Measurements from ENCODE around the gene MAPK7. TPM values are rescaled to one million over a fixed set of nuclear protein-coding genes. Genes with fewer than 3 reads are reported as not detected.

MAPK7 gene
- total RNA-seq, 1 experiment from 2014 or later: 6.0 TPM

DNA sequence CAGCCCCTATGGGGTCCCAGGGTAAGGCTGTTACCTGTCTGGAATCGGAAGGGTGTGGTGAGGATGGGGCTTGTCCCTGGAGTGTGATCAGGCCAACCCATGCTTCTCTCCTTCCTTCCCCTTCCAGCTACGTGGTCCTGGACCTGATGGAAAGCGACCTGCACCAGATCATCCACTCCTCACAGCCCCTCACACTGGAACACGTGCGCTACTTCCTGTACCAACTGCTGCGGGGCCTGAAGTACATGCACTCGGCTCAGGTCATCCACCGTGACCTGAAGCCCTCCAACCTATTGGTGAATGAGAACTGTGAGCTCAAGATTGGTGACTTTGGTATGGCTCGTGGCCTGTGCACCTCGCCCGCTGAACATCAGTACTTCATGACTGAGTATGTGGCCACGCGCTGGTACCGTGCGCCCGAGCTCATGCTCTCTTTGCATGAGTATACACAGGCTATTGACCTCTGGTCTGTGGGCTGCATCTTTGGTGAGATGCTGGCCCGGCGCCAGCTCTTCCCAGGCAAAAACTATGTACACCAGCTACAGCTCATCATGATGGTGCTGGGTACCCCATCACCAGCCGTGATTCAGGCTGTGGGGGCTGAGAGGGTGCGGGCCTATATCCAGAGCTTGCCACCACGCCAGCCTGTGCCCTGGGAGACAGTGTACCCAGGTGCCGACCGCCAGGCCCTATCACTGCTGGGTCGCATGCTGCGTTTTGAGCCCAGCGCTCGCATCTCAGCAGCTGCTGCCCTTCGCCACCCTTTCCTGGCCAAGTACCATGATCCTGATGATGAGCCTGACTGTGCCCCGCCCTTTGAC lies 2.4 kb downstream of the MAPK7 start:
- DNase-seq (ENCODE audit: low read depth): no peak

DNA sequence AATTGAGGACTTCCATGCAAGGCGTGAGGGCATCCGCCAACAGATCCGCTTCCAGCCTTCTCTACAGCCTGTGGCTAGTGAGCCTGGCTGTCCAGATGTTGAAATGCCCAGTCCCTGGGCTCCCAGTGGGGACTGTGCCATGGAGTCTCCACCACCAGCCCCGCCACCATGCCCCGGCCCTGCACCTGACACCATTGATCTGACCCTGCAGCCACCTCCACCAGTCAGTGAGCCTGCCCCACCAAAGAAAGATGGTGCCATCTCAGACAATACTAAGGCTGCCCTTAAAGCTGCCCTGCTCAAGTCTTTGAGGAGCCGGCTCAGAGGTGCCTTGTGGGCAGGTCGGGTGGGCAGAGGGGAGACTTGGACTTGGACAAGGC lies 3.1 kb downstream of the MAPK7 start:
- DNase-seq (ENCODE audit: low read depth): no peak

DNA sequence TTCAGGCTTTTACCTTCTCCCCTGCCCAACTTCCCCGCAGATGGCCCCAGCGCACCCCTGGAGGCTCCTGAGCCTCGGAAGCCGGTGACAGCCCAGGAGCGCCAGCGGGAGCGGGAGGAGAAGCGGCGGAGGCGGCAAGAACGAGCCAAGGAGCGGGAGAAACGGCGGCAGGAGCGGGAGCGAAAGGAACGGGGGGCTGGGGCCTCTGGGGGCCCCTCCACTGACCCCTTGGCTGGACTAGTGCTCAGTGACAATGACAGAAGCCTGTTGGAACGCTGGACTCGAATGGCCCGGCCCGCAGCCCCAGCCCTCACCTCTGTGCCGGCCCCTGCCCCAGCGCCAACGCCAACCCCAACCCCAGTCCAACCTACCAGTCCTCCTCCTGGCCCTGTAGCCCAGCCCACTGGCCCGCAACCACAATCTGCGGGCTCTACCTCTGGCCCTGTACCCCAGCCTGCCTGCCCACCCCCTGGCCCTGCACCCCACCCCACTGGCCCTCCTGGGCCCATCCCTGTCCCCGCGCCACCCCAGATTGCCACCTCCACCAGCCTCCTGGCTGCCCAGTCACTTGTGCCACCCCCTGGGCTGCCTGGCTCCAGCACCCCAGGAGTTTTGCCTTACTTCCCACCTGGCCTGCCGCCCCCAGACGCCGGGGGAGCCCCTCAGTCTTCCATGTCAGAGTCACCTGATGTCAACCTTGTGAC lies 3.6 kb downstream of the MAPK7 start:
- no peak for DNase-seq (ENCODE audit: low read depth)

DNA sequence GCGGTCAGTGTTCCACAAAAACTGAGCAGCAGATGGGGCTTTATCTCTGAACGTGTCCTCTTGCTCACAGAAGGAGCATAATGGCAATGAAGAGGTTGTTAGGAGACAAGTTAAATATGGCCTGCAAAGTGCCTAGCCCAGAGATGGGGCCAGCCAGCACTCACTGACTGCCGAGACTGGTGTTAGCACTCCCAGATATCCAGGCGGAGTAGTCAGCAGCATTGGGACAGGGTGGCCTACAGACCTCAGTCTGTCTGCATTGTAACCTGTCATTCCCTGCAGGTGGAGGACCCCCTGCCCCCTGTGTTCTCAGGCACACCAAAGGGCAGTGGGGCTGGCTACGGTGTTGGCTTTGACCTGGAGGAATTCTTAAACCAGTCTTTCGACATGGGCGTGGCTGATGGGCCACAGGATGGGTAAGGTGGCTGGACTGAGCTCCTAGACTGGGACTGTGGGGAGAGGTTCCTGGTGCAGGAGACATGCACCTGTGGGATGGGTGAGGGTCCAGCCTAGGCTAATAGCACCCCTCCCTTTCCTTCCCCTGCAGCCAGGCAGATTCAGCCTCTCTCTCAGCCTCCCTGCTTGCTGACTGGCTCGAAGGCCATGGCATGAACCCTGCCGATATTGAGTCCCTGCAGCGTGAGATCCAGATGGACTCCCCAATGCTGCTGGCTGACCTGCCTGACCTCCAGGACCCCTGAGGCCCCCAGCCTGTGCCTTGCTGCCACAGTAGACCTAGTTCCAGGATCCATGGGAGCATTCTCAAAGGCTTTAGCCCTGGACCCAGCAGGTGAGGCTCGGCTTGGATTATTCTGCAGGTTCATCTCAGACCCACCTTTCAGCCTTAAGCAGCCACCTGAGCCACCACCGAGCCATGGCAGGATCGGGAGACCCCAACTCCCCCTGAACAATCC lies 4.5 kb downstream of the MAPK7 start:
- DNase-seq (ENCODE audit: low read depth): no peak

DNA sequence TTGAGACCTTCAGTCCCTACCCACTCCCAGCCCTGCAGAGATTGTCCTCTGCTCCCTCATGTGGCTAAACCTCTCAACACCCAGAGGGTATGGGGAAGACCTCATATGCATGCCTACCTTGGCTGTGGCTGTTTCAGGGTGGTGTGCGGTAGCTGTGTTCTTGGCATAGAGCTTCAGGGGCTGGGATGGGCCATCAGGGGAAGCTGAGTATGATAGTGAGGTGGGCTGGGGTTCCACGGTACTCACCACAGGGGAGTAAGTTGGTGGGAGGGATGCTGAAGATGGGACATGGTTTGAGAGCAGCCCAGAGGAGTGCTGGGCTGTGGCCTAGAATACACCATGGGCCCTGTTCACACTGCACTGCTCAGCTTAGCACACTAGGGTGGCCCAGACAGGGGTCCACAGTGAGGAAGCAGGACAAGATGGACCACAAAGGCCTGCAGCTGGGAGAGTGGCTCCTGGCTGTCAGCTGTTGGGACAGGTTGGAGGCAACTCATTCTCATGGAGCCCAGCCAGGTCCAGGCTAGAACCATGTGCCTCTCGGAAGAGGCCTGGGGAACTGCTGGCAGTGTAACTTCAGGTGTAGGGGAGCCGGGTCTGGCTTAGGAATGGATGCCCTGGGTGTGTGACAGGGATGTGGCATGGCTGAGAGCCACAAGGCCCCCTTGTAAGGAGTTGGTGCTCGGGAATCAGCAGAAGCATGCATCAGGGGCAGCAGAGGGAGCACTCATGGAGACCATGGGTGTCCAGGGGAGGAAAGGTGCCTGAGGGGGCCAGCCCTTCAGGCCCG lies 5.6 kb downstream of the MAPK7 start:
- no peak for DNase-seq (ENCODE audit: low read depth)

DNA sequence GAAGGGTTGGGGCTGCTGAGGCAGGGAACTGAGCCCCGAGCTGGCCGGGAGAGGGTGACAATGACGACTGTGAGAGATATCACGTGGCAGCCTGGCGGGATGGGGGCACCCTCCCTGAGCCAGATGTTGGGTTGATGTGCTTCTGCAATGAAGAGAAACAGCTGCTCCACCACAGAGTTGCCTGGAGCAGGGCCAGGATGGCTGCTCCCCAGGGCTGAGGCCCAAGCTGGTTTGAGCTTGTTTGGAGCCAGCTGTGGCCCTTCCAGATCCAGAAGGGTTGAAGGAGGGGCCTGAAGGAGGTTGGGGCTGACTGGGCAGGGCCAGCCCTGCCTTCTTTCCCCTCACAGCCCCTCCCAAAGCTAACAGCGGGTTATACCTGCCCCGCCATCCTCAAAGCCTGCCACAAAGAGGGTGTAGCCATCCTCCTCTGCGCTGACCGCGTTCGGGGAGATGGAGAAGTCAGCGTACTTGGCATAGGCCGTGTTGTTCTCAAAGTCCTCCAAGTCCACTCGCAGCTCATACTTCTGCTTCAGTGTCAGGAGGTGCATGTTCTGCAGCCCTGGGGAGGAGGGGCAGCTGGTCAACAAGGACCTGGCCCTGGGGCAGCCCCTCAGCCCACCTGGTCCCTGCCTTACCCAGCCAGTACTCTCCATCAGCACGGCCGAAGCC lies 6.6 kb downstream of the MAPK7 start:
- peak; percentile 46 for DNase-seq (ENCODE audit: low read depth)

DNA sequence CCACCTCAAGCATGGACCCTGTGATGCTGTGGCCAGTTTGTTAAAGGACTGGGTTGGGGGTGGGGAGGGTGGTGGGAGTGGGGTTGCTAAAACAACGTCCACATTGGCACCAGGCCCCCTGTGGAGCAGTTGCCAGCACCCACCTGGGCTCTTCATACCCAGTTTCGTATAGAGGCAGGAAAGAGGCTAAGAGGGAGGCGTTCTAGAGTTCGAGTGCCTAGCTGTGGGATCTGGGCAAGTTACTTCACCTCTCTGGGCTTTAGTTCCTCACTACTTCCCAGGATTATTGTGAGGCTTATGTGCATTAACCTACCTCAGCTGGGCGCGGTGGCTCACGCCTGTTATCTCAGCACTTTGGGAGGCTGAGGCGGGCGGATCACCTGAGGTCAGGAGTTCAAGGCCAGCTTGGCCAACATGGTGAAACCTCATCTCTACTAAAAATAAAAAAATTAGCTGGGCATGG lies 7.3 kb downstream of the MAPK7 start:
- no peak for DNase-seq (ENCODE audit: low read depth)

DNA sequence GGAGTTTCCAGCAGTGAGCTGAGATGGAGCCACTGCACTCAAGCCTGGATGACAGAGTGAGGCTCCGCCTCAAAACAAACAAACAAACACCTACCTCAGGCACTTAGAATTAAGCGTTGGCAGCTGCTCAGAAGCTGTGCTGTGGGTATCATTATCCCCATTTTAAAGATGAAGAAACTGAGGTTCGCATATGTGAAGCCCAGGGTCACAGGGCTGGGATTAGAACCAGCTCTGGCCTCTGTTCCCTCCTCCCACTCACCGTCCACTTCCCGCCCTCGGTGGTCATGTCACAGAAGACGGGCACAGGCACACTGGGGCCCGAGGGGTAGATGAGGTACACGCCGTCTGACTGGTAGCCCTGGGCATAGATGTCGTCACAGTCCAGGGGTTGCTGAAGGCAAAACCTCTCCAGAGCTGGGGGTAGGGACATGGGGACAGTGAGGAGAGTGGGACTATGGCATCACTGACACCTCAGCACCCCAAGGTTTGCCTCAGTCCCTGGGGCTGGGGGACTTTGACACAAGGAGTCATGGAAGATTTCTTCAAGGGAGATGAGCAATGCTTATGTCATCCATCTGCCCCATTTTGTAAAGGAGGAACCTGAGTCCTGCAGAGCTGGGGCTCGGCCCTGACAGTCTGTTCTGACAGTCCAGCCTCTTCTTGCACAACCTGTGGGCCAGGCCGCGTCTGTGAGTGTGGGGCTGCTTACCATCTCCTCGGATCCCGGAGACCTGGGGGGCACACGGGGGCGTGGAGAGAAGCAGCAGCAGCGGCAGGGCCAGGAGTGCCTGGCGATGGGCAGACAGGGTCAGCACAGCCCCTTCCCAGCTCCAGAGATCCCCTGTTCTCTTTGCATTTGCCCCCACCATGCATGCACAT lies 8.0 kb downstream of the MAPK7 start:
- DNase-seq (ENCODE audit: low read depth): peak; percentile 60

DNA sequence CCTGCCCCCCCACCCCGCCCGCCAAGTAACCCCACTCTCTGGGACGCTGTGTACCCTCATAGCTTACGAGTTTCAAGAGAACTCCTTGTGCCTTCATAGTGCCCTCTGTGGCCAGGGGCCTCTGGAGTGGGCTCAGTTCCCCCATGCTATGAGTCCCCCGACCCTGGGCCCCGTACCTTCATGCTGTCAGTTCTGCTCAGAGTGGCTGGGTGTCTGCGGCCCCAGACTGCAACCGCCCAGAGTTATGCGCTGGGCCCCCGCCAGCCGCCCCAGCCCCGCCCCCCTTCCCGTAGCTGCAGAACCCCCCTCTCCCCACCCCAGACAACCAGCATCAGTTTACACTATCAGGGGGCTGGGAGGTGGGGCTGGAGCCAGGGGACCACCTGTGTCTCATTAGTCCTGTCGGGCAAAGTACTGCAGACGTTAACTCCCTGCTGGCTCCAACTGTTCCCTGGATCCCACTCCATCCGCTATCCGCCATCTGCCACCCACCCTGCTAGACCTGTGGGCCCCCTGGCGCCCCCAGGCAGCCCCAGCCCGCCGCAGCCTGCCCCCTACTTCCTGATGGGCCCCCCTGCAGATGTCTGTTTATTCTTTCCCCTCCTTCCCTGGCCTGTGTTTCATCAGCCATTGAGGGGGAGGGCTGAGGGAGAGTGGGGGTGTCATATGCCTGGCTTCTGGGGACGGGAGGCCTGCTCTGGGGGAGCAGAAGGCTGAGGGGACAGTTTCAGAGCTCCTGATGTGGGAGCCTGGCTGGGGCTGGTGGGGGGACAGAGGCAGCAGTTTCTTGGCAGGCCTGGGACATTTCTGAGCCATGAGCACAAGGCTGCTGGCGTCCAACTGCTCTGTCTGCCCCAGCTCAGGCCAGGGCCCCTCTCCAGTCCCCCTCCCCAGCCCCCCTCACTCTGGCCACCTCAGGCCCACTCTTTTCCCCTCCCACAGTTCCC lies 8.9 kb downstream of the MAPK7 start, which contains the start of gene MFAP4:
Gene MFAP4, minus strand, starts transcription at position 217 of the 947 bp plus-strand sequence. Its CDS starts 35 bp downstream, at position 182.
- DNase-seq (ENCODE audit: low read depth): no peak

DNA sequence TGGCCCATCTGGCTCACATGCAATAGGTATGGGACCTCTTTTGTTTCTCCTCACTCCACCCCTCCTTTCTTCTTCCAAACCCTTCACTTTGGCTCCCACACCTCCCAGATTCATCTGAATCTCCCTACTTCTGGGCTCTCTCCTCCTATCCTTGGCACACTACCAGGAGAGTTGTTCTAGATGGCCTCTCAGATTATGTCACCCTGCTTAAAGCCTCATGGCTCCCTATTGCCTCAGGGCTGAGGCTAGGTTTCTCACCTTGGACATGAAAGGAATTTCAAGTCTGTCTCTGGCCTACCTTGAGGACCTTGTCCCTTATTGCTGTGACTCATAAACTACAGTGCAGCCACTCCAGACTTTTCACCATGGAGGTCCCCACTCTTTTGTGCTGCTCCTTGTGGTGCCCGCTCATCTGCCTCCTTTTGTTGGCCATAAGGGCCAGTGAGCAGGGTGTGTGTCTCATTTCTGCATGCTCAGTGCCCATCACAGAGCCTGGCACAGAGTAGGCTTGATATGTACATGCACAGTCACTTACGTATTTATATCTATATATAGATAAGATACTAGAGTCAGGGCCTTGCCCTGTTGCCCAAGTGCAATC lies 9.7 kb downstream of the MAPK7 start:
- DNase-seq (ENCODE audit: low read depth): no peak

DNA sequence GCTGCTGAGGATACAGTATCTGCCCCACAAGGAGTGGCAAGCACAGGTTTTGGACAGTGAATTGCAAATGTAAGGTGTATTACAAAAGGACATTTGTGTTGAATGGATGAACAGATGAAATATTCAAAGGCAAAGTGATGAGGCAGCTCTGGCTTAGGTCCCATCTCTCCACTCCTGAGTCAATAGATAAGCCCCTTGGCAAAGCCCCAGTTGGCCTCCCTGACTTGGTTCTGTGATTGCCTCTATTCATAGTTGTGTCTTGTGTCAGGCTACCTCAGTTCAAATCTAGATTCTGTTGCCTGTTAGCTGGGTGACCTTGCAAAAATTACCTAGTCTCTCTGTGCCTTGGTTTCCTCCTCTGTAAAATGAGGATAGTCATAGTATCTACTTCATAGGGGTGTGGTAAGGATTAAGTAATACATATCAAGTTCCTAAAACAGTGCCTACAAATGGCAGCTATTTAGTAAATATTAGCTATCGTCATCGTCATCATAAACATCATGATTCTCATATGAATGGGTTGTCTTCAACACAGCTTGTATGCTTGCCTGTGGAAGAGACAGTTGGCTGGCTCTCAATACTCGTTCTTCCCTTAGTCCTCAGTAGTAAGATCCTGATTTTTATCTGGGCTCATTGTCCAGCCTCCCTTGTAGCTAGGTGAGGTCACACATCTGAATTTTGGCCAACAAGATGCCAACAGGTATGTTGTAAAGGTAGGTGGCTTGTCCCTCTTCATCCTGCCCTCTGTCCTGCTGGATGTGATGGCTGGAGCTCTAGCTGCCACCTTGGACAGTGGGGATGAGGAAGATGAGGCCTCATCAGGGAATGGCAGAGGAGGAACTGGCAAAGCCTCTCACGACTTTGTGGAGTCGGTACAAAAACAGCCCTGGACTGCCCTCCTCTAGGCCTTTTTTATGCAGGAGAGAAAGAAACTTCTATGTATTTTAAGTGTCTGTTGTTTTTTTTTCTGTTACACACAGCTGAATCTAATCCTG lies 10.8 kb downstream of the MAPK7 start:
- DNase-seq (ENCODE audit: low read depth): no peak

DNA sequence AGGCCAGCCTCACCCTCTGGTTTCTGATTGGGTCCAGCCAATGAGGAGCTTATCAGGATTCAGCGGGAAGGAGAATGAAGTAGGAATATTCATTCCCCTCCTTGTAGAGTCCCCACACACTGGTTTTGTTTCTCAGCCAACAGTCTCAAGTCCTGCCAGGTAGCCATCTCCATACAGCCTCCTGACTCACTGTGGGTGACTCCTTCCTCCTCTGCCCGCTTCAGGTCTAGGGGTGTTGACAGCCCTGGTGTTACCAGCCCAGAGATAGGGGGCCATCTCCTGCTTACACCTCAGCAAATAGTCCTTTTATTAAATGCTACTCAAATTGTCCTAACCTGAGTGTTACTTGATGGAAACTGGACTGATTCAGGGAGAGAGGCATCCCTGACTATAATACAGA lies 12.7 kb downstream of the MAPK7 start:
- no peak for DNase-seq (ENCODE audit: low read depth)

DNA sequence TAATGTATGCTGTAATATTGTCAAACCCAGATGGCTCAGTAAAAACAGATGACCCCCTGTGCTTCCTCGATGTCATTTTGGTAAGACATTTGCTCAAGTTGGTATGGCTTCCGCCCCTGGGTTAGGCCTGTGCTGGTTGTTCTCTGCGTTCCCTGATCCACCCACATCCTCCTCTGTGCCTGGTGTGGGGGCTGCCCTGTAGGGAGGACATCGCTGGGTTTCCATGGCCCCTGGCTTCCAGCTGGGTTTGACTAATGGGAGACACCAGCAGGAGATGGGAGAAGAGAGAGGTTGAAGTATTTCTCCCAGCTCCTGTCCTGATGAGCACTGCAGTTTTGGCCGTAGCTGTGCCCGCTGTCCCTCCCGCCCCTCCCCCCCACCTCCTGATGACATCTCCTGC lies 13.1 kb downstream of the MAPK7 start:
- no peak for DNase-seq (ENCODE audit: low read depth)

DNA sequence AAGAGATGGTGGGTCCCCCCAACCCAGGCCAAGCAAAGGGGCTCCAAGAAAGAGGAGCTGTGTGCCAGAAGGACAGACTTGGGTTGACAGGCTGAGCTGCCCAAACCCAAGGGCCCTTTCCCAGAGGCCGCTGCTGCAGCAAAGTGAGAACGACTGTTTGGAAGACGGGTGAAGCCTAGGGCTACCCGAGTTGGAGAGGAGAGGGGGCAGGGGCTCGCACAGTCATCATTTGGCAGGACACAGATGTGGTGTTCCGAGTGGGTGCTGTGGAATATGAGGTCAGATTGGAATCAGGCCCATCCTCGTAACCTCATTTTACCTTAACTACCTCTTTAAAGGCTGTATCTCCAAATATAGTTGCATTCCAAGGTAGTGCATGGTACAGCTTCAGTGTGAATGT lies 14.0 kb downstream of the MAPK7 start:
- DNase-seq (ENCODE audit: low read depth): no peak

DNA sequence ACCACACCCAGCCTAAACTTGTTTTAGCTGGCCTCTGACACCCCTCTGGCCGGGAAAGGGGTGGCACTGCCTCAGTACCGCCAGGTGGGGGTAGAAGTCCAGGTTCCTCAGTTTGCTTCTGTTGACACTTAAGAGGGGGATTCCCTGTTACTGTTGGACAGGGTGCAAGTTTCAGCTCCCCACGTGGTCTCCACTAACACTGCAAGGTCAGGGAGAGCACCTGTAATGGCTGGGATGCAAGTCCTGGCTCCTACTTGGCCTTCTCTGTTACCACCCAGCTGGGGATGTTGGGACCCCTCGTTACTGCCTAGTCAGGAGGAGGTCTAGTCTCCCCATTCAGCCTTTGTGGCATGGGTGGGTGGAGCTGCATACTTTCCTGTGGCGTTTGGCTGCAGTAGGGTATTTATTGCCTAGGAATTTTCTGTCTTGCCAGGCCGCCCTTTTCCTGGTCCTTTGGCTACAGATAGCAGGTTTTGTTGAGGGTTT lies 19.3 kb downstream of the MAPK7 start:
- no peak for DNase-seq (ENCODE audit: low read depth)

DNA sequence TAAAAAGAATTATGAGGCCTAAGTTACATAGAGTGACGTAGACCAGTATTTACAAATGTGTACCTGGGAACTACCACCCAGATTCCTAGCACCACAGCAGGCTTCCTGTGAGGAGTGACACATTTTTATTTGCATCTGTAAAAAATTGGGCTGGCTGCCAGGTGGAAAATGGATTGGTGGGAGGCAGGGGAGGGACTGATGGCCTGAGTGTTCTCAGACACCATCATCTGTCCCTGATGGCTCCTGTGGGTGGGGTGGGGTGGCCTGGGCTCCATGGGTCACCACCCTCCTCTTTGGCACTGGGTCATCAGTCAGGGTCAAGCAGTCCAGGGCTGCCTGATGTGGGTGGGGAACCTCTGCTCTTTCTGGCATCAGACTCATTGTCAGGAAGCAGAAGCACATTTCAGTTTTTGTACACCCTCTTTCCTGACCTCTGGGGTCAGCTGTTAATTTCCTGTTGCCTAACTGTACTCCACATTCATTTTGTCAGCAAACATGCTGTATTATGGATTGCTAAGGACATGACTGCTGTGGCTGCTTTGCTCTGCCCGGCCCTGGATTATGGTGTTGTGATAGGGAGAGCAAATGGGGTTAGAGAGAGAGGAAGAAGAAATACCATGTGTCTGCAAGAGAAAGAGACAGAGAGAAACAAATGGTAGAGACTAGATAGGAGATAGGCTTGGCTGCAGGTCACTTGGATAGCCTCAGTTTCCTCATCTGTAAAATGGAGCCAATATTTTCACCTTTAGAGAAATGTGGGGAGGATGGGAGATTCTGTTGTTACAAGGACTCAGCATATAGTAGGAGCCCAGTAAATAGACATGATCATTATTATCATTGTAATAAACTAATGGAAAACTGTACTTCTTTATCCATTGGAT lies 20.2 kb downstream of the MAPK7 start:
- peak; percentile 63 for DNase-seq (ENCODE audit: low read depth)

Data from Daoy (cell line).